TTC549 (cell line): ENCODE results near the gene ZNF775.

Source experiments
- FAIRE-seq: peaks from 2 replicates; lab custom pipeline; 2012; peaks lifted over from hg19 to GRCh38; lab: Jason Lieb, UNC

The ZNF775 gene

DNA sequence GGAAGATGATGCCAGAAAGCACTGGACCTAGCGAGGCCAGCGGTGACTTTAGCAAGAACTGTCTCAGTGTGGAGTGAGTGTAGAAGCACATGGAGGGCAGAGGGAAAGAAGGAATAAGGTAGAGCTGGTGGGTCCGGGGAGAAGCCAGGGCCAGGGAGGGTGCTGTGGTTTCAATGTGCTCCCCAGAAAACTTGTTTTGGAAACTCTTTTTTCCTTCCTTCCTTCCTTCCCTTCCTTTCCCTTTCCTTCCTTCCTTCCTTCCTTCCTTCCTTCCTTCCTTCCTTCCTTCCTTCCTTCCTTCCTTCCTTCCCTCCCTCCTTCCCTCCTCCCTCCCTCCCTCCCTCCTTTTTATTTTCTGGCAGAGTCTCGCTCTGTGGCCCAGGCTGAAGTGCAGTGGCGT, 32.2 kb upstream of the ZNF775 start:
- no peak for FAIRE-seq

DNA sequence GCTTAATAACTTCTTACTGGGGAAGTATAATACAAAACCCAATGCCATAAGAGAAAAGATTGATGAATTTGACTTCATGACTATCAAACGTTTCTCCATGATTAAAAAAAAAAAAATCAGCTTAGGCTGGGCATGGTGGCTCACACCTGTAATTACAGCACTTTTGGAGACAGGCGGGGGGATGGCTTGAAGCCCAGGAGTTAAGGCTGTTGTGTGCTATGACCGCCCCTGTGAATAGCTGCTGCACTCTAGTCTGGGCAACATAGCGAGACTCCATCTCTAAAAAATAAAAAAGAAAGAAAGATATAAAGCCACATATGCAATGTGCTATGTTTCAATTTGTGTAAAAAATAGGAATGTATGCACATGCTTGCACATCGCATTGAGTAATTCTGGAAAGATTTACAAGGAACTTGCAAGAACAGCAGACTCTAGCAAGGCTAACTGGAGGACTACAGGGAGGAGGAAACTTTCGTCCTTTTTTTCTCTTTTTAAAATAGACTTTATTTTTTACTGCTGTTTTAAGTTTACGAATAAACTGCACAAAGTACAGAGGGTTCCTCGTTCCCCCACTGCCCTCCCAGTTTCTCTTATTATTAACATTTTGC, 27.4 kb upstream of the ZNF775 start:
- no peak for FAIRE-seq

DNA sequence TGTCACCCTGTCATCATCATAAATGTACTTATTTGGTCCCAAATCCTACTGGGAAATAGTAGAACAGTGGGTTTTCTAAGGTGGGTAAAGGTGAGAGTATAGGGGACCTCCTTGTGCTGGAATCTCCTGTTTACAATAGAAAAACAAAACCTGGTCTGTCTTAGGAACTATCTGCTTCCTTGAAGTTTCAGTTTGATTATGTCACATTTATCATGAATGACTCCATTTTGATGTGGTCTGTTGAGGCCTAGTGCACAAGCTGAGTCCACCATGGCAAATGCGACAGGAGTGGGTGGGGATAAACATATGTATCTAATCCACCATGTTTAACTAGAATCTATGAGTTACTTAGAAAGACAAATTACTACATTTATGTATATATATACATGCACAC, 23.5 kb upstream of the ZNF775 start:
- no peak for FAIRE-seq

DNA sequence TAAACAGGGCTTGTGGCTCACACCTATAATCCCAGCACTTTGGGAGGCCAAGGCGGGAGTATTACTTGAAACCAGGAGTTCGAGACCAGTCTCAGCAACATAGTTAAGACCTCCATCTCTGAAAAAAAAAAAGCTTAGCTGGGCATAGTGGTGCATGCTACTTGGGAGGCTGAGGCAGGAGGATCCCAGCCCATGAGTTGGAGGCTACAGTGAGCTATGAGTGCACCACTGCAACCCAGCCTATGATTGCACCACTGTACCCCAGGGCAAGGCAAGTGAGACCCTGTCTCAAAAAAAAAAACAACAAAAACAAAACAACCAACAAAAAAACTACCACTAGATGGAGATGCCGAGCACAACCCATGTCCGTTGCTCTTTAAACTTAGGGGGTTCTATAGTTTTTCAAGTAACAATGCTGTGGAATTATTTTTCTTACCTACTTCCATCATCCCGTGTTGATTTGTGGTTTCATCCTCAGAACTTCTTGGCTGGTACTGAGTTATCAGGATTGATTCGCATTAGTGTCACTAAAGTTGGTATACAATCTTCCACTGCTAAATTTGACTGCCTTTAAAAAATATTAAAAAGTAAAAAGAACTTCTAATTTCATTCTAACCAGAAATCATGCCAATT, 22.7 kb upstream of the ZNF775 start:
- FAIRE-seq, result no peak

DNA sequence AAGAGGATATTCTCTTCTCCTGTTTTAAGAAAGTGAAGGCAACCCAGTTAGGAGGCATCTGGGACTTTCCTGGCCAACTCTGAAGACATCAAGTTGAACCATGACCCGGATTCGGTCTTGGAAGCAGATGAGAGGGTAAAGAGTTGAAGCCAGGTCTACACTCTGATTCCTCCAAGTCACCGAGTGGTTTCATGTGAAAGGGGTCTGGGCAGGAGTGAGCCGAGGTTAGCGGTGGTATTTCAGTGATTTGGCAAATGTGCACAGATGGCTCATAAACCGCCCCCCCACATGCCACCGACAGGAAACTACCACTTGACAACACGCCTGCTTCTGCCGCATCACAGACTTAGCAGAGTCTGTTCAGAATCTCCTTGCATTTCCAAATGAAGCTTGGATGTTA, 21.9 kb upstream of the ZNF775 start:
- no peak for FAIRE-seq

DNA sequence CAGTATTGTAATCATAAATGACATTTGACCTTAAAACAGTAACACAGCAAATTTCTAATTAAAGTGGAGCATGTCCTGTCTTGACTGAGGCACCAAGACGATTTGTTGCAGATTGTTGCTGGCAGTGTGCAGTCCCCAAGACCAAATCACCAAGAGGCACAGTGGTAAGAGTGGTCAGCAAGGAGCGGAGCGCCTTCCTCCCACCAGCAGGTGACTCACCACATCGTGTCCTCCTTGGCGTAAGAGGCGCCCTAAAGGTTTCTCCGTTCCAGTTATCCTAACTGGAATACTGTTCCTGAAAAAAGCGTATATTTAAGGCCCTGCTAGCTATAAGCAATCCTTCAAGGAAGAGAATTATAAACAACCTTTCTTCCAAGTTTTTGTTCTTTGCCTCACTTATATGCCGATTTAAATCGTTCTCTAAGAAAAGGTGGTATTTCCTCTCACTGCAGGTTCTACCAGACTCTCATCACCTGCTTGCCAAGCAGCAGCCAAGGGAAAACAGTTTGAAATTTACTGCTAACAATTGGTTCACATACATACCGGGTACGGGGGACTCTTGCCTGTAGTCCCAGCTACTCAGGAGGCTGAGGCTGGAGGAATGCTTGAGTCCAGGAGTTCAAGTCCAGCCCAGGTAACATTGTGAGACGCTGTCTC, 21.2 kb upstream of the ZNF775 start:
- no peak for FAIRE-seq

DNA sequence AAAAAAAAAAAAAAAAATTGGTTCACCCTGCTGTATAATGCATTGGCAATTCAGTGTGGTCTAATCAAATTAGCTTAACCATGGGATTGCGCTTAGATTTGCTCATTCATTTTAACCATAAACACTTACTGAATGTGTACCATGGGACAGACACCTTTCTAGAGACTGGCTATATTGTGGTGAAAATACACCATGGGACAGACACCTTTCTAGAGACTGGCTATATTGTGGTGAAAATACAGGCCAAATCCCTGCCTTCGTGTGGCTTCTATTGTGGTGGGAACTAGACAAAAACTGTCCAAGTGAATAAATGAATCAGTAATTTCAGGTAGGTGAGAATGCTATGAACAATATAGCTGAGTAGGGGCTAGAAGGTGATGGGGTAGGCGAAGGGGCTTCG, 20.7 kb upstream of the ZNF775 start:
- no peak for FAIRE-seq

DNA sequence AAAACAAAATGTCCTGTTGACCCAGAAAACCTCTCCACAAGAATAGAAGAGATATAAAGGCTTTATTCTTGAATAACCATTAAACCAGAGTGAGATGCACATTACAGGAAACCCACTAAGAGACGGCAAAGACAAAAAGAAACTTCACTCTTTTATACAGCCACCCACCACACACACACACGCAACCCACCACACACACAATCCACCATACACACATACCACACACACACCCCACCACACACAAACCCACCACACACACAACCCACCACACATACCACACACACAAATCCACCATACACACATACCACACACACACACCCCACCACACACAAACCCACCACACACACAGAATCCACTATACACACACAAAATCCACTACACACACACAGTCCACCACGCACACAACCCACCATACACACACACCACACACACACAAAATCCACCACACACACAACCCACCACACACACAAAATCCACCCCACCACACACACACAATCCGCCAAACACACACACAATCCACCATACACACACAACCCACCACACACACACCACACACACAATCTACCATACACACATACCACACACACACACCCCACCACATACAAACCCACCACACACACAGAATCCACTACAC, 20.0 kb upstream of the ZNF775 start:
- FAIRE-seq, result no peak

DNA sequence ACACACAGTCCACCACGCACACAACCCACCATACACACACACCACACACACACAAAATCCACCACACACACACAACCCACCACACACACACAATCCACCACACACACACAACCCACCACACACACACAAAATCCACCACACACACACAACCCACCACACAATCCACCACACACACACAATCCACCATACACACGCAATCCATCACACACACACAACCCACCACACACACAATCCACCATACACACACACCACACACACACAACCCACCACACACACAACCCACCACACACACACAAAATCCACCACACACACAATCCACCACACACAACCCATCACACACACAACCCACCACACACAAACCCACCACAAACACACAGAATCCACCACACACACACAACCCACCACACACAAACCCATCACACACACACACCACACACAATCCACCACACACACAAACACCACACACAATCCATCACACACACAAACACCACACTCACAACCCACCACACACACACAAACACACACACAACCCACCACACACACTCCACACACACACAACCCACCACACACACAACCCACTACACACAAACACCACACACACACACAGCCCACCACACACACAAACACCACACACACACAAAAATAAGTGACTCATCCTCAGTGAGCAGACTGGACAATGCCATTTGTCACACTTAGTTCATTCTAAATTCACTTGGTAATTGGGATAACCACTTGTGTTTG, 19.3 kb upstream of the ZNF775 start:
- no peak for FAIRE-seq

DNA sequence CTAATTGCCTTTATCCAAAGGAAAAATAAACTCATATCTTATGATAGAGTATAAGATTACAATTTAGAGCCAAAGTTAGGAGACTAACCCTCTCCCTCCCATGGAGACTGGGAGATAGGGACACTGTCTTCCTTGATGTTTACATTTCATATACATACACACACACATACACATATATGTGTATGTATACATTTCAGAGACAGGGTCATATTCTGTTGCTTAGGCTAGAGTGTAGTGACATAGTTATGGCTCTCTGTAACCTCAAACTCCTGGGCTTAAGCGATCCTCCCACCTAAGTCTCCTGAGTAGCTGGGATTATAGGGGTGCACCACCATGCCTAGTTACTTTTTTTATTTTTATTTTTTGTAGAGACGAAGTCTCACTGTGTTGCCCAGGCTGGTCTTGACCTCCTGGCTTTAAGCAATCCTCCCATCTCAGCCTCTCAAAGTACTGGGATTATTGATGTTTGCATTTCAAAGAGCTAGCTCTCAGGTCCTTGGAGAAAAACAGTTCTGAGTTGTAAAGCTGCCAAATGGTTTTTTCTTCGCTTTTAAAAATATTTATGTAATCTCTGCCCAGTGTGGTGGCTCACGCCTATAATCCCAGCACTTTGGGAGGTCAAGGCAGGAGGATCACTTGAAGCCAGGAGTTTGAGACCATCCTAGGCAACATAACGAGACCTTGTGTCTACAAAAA, 18.6 kb upstream of the ZNF775 start:
- FAIRE-seq, result no peak

DNA sequence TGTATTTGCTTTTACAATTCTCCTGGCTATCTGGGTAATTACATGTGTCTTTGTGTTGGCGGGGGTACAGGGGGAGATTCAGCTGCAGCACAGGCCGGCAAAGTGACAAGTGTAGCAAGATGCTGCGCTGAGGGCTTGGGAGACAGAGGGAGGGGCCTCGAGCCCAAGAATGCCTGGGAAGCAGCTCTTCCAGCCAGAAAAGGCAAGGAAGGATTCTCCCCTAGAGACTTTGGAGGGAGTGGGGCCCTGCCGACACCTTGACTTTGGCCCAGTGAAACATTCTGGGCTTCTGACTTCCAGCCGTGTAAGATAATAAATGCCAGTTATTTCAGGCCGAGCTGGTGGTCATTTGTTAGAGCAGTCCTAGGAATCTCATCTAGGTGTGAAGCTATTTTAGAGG, 17.7 kb upstream of the ZNF775 start:
- FAIRE-seq, result no peak

DNA sequence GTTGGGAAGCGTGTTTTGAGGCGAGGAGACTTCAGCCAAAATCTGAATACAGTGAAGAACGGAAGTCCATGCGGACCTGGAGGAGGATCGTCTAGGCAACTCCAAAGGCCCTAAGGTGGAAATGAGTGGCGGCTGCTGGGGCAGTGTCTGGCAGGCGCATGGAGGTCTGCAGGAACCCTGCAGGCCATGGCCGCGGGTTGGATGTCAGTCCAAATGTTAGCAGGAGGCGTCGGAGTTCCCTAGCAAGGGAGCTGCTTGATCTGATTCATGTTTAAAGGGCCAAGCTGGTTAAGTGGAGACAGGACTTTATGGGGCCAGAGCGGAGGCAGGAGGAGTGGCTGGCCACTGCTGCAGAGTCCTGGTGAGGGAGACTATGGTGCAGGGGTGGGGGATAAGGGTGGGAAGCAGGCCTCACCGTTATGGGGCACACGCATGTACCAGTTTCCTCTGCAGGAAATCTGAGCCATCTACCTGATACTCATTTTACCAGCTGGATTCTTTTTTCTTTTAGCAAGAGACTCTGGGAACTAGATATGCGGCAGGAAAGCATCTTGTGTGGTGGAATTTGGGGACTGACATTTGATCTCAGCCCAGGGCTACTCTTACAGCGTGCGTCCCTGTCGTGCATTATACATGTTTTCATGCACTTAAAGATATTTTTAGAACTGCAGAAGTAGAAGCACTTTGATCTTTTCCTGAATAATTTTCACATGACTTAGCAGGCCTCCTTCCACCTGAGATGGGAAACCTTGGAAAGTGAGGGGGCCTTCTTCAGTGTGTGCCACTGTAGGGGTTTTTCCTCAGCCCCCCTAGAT, 17.1 kb upstream of the ZNF775 start:
- no peak for FAIRE-seq

DNA sequence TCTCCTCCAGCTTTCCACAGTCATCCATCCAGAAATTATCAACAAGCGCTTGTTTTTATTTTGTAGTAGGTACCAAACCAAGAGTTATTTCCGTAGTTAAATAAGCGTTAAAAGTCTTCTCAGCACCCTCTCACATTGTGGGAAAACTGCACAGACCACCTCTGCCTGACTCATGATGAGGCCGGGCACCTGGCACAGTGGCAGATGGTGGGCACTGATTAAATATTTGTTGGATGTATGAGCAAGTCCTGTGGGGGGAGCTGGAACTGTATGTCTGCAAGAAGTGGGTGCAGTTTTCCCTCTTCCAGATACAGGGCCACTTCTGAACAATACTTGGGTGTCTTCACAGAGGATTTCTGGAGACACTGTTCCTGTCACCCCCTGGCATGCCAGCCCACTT, 15.8 kb upstream of the ZNF775 start:
- FAIRE-seq, result no peak

DNA sequence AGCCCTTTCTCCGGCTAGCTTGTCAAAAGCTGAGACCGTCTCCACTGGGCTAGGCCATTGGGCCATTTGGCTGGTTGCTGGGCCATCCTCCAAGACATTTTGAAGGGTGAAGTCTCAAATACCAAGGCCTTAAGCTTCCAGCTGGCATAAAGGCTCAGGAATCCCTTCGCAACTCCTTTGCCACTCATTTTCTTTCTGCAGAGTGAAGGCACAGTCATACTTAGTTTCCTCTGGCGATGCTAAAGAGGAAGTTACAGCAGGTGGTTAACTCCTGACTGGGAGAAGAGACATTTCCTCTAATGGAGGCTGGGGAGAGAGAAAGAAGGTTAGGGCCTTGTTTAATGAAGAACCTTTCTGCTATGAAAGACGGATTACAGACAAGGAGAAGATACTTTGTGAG, 15.3 kb upstream of the ZNF775 start:
- no peak for FAIRE-seq

DNA sequence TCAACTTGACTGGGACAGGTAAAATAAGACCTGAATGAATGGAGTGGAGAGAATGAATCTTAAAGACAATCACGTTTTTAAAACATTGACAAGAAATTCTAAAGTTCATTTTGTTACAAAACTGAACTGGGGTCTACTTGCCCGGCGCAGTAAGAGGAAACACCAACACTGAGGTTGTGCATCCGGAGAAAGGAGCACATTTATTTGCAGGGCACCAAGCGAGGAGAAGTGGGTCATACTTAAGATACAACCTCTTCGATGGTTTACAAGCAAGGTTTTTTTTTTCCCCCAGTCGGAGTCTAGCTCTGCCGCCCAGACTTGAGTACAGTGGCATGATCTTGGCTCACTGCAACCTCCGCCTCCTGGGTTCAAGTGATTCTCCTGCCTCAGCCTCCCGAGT, 13.9 kb upstream of the ZNF775 start:
- FAIRE-seq, result no peak

DNA sequence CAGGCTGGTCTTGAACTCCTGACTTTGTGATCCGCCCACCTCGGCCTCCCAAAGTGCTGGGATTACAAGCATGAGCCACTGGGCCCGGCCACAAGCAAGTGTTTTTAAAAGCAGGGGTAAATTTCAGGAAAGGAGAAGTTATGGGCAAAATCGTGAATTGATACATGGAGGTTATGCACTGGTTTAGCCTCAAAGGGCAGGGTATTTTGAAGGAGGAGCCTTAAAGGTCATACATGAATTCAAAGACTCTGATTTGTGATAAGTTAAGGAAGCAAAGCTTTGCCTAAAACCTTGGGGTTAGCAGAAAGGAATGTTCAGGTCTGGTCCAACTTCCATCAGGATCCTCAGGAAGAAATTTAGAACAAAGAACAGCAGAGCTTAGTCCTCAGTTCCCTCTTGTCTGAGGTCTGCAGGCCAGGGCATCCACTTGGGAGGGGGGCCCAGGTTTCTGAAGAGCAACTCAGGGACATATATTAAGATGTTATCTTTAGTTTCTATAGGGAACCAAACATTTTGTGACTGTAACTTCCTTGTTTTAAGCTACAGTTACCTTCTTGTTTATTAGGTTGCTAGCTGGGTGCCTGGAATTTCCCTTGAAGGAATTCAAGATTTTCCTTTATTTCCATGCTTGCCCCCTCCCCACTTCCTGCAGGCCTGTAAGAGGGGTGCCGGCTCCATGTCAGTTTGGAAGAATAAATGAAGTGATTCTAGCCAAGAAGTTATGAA, 13.3 kb upstream of the ZNF775 start:
- FAIRE-seq, result no peak

DNA sequence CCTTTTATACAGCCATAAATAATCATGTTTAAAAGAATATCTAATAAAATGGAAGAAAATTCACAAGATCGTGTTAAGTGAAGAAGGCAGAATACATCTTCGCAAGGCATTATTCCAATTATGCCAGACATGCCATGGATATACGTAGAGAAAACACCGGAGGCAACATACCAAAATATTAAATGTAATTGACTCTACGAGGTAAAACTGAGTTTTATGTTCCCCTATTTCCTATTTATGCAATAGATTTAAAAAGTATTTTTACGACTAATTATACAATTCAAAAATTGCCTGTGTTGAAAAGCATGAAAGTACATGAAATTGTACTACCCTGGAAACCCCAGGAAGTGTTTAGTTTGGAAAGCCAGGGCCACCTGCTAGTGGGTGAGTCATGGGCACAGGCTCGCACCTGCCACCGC, 11.4 kb upstream of the ZNF775 start:
- FAIRE-seq, result no peak

DNA sequence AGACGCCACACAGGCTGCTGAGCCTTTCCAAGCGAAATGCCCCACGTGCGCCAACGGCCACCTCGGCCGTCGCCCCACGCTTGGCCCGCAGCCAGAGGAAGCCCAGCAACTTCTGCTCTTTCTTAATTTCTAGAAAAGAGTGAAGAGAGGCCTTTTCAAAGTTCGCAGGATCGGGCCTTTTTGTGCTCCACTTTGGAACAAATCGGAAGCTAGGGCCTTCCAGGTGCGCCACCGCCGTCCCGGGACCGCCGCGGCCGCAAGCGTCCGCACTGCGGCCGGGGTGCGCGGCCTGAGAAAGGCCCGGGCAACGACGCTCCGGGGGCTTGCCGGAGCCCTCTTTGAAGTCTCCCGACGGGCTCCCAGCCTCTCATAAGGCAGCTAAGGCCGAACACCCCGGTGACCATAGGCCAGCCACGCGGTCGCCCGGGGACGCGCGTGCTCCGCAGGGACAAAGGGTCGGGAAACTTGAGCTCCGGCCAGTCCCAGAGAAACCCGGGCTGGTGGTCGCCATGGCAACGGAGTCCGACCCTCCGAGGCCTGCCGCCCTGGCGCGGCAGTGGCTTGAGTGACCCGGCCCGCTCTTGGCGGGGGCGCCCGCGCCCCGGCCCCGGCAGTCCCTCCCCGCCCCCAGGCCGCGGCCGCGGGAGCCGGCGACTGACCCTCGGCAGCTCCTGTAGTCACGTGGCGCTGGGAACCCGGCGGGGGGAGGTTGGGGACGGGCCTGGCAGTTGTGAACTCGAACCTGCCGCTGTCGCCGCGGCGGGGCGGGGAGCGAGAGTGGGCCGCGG, 10.8 kb upstream of the ZNF775 start, which contains the start of gene REPIN1:
REPIN1 (plus strand) TSS at position 727 of the 788 bp plus-strand sequence. CDS start 890 bp downstream, outside the sequence.
- FAIRE-seq, result no peak

DNA sequence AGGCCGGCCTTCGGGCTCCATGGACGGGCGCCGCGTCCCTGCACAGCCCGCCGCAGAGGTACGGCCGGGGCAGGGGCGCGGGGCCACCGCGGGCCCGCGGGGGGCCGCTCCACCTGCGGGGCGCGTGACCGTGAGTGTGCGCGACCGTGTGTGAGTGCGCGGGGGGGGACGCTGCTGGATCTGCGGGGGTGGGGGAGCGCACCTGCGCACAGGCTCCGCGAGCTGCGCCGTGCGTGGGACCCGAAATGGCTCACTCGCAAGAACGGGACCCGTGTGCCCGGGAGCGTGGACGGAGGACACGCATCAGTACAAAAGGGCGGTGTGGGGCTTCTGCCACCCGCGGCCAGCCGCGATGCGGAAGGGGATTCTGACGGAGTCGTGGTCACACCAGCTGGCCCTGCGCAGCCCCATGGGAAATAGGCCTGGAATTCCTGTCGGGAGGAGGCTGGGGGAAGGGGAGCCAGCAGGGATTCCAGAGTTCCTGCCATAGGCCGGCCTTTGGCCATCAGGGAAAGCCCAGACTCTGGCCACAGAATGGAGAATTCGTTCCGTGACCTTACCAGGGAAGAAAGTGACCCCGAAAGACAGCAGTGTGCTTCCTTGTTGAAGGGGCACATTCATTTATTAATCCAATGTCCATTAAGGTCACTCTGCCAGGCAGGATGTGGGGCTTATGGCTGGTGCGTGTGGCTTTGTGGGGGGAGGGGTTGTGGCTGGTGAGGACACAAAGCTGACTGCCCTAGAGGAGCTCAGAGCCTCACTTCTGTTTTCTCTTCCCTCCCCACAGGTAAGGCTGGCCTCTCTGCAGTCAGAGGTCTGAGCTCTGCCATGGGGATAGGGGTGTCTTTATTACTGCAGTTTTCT, 10.0 kb upstream of the ZNF775 start:
- FAIRE-seq, result no peak
